Suprapubic skin (tissue), 4 donors: ENCODE results near the gene KLHL30. TPM values are rescaled to one million over a fixed set of nuclear protein-coding genes. Genes with fewer than 3 reads are reported as not detected.

Experiments used
- DNase-seq, 2 donors: peaks; one replicate each; pipeline ENCODE4 v3.0.0-alpha.2; 2019; ENCODE audit warnings: low spot score in 2 of 2
- H3K27ac ChIP-seq: fragments of 200-600 bp; sonication (generic); one replicate; pipeline ENCODE4 v1.5.1; 2019
- H3K27me3 ChIP-seq: fragments of 200-600 bp; sonication (generic); one replicate; pipeline ENCODE4 v1.5.1; 2019
- H3K36me3 ChIP-seq: fragments of 200-600 bp; sonication (generic); one replicate; pipeline ENCODE4 v1.5.1; 2019
- H3K4me1 ChIP-seq: fragments of 200-600 bp; sonication (generic); one replicate; pipeline ENCODE4 v1.5.1; 2019
- H3K4me3 ChIP-seq: fragments of 200-600 bp; sonication (generic); one replicate; pipeline ENCODE4 v1.5.1; 2019; ENCODE audit warnings: mild to moderate bottlenecking
- H3K9me3 ChIP-seq: fragments of 200-600 bp; sonication (generic); one replicate; pipeline ENCODE4 v1.5.1; 2019
- EP300 ChIP-seq: sonication (generic); formaldehyde crosslinking; IDR thresholded peaks from one replicate; pipeline ENCODE4 v1.6.1; 2017; ENCODE audit warnings: antibody characterized with exemption
- POLR2A ChIP-seq, 2 donors: fragments of 450-650 bp; IDR thresholded peaks; one replicate each; pipeline ENCODE4 v1.6.1; 2017; ENCODE audit warnings: antibody characterized with exemption in 2 of 2, mild to moderate bottlenecking in 2 of 2, moderate library complexity in 2 of 2
- POLR2AphosphoS5 ChIP-seq, 3 donors: sonication (generic); formaldehyde crosslinking; IDR thresholded peaks; one replicate each; pipeline ENCODE4 v1.6.1; 2017; ENCODE audit warnings: antibody characterized with exemption in 3 of 3
- WGBS: methylation state at CpG from one replicate; pipeline ENCODE4 v1.1.5; 2018; 5-methylcytosine and 5-hydroxymethylcytosine counted together
- total RNA-seq, 4 donors: library from RNA; depleted of rRNA; stranded (reverse); fragments of >200 nt; gene quantifications; one replicate each; pipeline ENCODE4 v1.1.0, GENCODE V29; 2016
- TF ChIP-seq, protein P1 (sequence below), 2 donors: fragments of 200-600 bp in 1 of 2; fragments of 450-650 bp in 1 of 2; sonication (generic) in 1 of 2; IDR thresholded peaks; one replicate each; pipeline ENCODE4 v1.5.1; 2016 to 2019; ENCODE audit warnings: antibody characterized with exemption in 2 of 2, mild to moderate bottlenecking in 1 of 2, moderate library complexity in 1 of 2

Gene KLHL30
- total RNA-seq, 4 donors from 2014 or later = 0.13 to 0.23 TPM; not detected in 2

DNA sequence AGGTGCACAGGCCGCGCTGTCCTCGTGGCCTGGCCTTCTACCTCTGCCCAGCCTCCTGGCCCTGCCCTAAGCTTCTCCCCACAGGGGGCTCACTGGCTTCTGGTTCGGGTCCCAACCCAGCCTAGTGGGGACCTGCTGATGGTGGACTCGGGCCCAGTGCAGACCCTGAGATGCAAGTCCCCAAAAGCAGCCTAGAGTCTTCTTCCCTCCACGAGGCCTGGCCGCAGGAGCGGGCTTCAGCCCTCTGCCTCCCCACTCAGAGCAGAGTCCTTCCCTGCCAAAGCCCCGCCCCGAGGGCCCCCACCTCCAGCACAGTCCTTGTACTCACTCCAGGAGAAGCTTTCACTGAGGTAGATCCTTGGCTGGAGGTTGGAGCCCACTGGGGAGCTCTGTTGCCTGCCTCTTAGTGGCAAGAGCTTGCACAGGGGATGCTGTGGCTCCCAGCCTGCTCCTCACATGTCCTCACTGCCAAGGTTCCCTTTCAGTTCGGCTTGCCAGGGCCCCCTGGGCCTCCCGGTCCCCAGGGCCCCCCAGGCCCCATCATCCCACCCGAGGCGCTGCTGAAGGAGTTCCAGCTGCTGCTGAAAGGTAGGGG is 23.9 kb downstream of the KLHL30 start:
- Histone ChIP-seq H3K27me3 (peaks cover 56% of the 10 kb centered on the region), H3K27ac (no peak overlapping the region), H3K4me1 (peaks cover 21% of the 10 kb centered on the region), H3K9me3 (no peaks in the 10 kb centered on the region), H3K36me3 (peaks cover 4% of the 10 kb centered on the region), H3K4me3 (no peak overlapping the region)
- peak in 1 of 2 donors; percentile 72 for DNase-seq
- TF ChIP-seq, protein P1, sequence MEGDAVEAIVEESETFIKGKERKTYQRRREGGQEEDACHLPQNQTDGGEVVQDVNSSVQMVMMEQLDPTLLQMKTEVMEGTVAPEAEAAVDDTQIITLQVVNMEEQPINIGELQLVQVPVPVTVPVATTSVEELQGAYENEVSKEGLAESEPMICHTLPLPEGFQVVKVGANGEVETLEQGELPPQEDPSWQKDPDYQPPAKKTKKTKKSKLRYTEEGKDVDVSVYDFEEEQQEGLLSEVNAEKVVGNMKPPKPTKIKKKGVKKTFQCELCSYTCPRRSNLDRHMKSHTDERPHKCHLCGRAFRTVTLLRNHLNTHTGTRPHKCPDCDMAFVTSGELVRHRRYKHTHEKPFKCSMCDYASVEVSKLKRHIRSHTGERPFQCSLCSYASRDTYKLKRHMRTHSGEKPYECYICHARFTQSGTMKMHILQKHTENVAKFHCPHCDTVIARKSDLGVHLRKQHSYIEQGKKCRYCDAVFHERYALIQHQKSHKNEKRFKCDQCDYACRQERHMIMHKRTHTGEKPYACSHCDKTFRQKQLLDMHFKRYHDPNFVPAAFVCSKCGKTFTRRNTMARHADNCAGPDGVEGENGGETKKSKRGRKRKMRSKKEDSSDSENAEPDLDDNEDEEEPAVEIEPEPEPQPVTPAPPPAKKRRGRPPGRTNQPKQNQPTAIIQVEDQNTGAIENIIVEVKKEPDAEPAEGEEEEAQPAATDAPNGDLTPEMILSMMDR (IDR thresholded peaks at IDR 0.05) = no peak
- TF ChIP-seq POLR2A (IDR thresholded peaks at IDR 0.05) = no peak
- no peak for TF ChIP-seq POLR2AphosphoS5 (IDR thresholded peaks at IDR 0.05)
- TF ChIP-seq EP300 = no peak
- 81% methylated on average over 11 of the region's 14 CpGs for WGBS

DNA sequence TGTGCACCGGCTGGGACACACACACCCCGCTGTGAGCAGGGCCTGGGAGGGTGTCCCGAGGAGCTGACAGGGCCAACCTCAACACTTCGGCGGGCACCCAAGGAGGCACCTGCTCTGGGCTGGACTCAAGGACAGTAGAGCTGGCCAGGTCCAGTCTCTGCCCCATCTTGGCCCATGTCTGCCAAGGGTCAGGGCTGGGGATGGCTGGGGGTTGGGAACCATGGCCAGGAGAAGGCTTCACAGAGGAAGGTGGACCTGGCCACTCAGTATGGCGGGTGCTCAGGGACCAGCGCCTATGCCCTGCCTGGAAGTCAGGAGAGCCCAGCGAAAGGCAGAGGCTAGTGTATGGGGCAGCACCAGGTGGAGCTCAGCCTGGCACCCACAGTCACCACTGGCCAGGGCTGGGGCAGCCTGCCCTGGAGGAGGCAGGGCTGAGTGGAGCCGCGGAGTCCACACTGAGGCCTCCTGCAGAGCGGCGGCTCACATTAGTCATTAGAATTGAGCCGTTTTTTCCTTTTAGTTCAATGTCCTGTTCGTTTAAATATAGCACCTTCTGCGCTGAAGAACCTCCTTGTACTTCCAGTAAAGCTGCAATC is 24.5 kb downstream of the KLHL30 start:
- Histone ChIP-seq H3K9me3 (no peaks in the 10 kb centered on the region), H3K36me3 (peaks cover 10% of the 10 kb centered on the region), H3K4me3 (peak overlapping the region; percentile 41), H3K27ac (no peak overlapping the region), H3K4me1 (peaks cover 21% of the 10 kb centered on the region), H3K27me3 (peaks cover 56% of the 10 kb centered on the region)
- TF ChIP-seq EP300 (no peak), POLR2AphosphoS5 (IDR thresholded peaks at IDR 0.05) (no peak), POLR2A (IDR thresholded peaks at IDR 0.05) (no peak)
- TF ChIP-seq, protein P1 (IDR thresholded peaks at IDR 0.05) = no peak
- 68% methylated on average over 14 of the region's 15 CpGs for WGBS
- no peak for DNase-seq

- DNase-seq = peak; percentile 46 to 67
- Histone ChIP-seq H3K4me3 (peak overlapping the region; percentile 41), H3K9me3 (no peaks in the 10 kb centered on the region), H3K27ac (no peak overlapping the region), H3K27me3 (peaks cover 53% of the 10 kb centered on the region), H3K4me1 (peaks cover 15% of the 10 kb centered on the region), H3K36me3 (peaks cover 15% of the 10 kb centered on the region)
- TF ChIP-seq POLR2A (IDR thresholded peaks at IDR 0.05) = no peak
- TF ChIP-seq EP300 = no peak
- TF ChIP-seq, protein P1 (IDR thresholded peaks at IDR 0.05) = no peak
- no peak for TF ChIP-seq POLR2AphosphoS5 (IDR thresholded peaks at IDR 0.05)
- WGBS = 3% methylated on average over 6 of the region's 95 CpGs
These were observed 25.2 kb downstream of the KLHL30 start for GRCh38 chr2:238163481-238164198.

GRCh38 chr2:238164906-238165287 is 26.4 kb downstream of the KLHL30 start:
- WGBS = 87% methylated on average over 8 of the region's 8 CpGs
- peaks cover 26% of the 10 kb centered on the region for H3K36me3 ChIP-seq
- H3K27me3 ChIP-seq = peaks cover 43% of the 10 kb centered on the region
- peaks cover 19% of the 10 kb centered on the region for H3K4me1 ChIP-seq
- TF ChIP-seq, protein P1 (IDR thresholded peaks at IDR 0.05) = no peak
- TF ChIP-seq POLR2A (IDR thresholded peaks at IDR 0.05) (no peak), POLR2AphosphoS5 (IDR thresholded peaks at IDR 0.05) (no peak), EP300 (no peak)
- no peak overlapping the region for H3K4me3 ChIP-seq
- no peaks in the 10 kb centered on the region for H3K9me3 ChIP-seq
- no peak overlapping the region for H3K27ac ChIP-seq
- DNase-seq = peak in 1 of 2 donors; percentile 44
